ENCODE data around the gene PRPF31. TPM values are rescaled to one million over a fixed set of nuclear protein-coding genes. Genes with fewer than 3 reads are reported as not detected.
"Not testable (repeated sequence)": the region's sequence is repeated elsewhere in the genome, so short reads cannot be mapped to it uniquely, and the experiment has no call there.

Gene PRPF31
- total RNA-seq, 1 experiment from 2014 or later = 109 TPM

DNA sequence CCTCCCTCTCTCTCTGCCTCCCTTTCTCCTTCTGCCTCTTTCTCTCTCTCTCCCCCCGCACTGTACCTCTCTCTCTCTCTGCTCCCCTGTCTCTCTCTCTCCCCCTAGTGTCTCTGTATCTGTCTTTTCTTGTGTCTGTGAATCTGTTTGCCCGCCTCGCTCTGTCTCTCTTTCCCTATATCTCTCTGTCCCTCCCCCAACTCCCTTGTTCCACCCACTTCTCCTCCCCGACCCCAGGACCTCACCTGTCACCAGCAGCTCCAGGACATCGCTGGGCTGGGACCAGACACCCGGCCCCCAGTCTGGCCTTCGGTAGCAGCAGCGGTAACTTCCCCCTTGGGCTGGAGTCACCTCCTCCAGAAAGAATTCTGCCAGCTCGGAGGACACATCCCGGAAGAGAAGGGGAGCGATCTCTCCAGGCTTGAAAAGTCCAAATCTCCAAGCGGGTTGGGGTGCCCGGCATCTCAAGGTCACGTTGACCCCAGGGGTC is 18.9 kb upstream of the PRPF31 start:
- intact Hi-C loops (cut with micrococcal nuclease; ENCODE audit: unreplicated experiment) = no loop called here

DNA sequence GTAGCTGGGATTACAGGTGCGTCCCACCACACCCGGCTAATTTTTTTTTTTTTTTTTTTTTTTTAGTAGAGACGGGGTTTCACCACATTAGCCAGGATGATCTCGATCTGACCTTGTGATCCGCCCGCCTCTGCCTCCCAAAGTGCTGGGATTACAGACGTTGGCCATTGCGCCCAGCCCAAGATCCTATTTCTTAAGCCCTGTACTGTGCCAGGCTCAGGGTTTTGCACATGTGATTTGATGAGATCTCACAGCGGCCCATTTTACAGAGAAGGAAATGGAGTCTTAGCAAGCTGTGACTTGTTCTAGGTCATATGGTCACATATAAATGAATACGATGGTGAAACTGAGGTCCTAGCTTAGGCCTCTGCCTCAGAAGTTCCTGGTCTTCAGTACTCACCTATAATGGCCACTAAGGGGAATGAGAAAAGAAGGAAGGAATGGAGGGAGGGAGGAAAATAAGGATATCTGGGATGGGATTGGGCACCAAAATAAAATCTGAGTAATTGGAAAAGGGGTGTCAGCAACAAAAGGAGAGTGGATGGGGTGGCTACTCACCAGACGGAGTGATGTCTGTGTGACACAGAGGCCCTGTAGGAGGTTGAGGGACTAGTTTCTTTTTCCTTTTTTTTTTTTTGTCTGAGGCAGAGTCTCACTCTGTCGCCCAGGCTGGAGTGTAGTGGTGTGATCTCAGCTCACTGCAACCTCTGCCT is 16.2 kb upstream of the PRPF31 start:
- H3K9me3 ChIP-seq (ENCODE audit: low read depth, low read length, poor library complexity, severe bottlenecking) = no peaks in the 10 kb centered on the region
- DNase-seq (ENCODE audit: low spot score) = no peak
- ChIA-PET POLR2A (ENCODE audit: low non-redundant PET) (no interaction called here), CTCF (interaction anchor here (1.2 kb wide), 2 partner anchors 69 kb away, joined by 3 read pairs; no protein-coding TSS in a partner anchor)
- H3K36me3 ChIP-seq (ENCODE audit: insufficient read depth, low read length, poor library complexity, severe bottlenecking) = no peaks in the 10 kb centered on the region
- intact Hi-C loops (cut with micrococcal nuclease; ENCODE audit: unreplicated experiment) = no loop called here
- no peaks in the 10 kb centered on the region for H3K27me3 ChIP-seq (replicated peaks; ENCODE audit: insufficient read depth, low read depth, low read length, poor library complexity)
- TF ChIP-seq, protein P1, sequence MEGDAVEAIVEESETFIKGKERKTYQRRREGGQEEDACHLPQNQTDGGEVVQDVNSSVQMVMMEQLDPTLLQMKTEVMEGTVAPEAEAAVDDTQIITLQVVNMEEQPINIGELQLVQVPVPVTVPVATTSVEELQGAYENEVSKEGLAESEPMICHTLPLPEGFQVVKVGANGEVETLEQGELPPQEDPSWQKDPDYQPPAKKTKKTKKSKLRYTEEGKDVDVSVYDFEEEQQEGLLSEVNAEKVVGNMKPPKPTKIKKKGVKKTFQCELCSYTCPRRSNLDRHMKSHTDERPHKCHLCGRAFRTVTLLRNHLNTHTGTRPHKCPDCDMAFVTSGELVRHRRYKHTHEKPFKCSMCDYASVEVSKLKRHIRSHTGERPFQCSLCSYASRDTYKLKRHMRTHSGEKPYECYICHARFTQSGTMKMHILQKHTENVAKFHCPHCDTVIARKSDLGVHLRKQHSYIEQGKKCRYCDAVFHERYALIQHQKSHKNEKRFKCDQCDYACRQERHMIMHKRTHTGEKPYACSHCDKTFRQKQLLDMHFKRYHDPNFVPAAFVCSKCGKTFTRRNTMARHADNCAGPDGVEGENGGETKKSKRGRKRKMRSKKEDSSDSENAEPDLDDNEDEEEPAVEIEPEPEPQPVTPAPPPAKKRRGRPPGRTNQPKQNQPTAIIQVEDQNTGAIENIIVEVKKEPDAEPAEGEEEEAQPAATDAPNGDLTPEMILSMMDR (conservative IDR thresholded peaks at IDR 0.05; ENCODE audit: low read depth, low read length) = no peak
- no peak for TF ChIP-seq EZH2 (IDR thresholded peaks at IDR 0.05; ENCODE audit: borderline replicate concordance, low read depth, low read length, poor library complexity, severe bottlenecking)
- no TSS peak for BruUV-seq (replicated peaks)
- no peak overlapping the region for H3K4me3 ChIP-seq (ENCODE audit: low read depth, low read length, poor library complexity, severe bottlenecking)
- no peak overlapping the region for H3K27ac ChIP-seq (ENCODE audit: low read depth, low read length, poor library complexity, severe bottlenecking)
- H3K4me1 ChIP-seq (ENCODE audit: insufficient read depth, low read length, poor library complexity, severe bottlenecking) = peaks cover 5% of the 10 kb centered on the region

More for the DNA sequence above, 18.9 kb upstream of the PRPF31 start:
- DNase-seq (ENCODE audit: low spot score) = peak; percentile 54
- ChIA-PET POLR2A (ENCODE audit: low non-redundant PET) (no interaction called here), CTCF (no interaction called here)
- Histone ChIP-seq H3K27me3 (replicated peaks; ENCODE audit: insufficient read depth, low read depth, low read length, poor library complexity) (no peaks in the 10 kb centered on the region), H3K36me3 (ENCODE audit: insufficient read depth, low read length, poor library complexity, severe bottlenecking) (no peaks in the 10 kb centered on the region), H3K4me3 (ENCODE audit: low read depth, low read length, poor library complexity, severe bottlenecking) (peak overlapping the region; percentile 32), H3K9me3 (ENCODE audit: low read depth, low read length, poor library complexity, severe bottlenecking) (peaks cover 3% of the 10 kb centered on the region), H3K27ac (ENCODE audit: low read depth, low read length, poor library complexity, severe bottlenecking) (no peak overlapping the region), H3K4me1 (ENCODE audit: insufficient read depth, low read length, poor library complexity, severe bottlenecking) (peaks cover 5% of the 10 kb centered on the region)
- no peak for TF ChIP-seq EZH2 (IDR thresholded peaks at IDR 0.05; ENCODE audit: borderline replicate concordance, low read depth, low read length, poor library complexity, severe bottlenecking)
- TF ChIP-seq, protein P1 (conservative IDR thresholded peaks at IDR 0.05; ENCODE audit: low read depth, low read length) = peak; percentile 49
- BruUV-seq (replicated peaks) = no TSS peak

DNA sequence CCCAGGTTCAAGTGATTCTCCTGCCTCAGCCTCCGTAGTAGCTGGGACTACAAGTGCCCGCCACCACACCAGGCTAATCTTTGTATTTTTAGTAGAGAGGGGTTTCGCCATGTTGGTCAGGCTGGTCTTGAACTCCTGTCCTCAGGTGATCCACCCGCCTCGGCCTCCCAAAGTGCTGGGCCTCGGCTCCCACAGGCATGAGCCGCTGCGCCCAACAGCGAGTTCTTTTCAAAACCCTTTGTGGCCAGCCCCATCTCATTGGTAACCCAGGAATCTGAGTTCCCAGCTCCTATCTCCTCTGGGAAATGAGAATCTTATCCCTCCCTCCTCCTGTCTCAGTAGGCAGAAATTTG is 15.7 kb upstream of the PRPF31 start:
- POLR2A ChIA-PET (ENCODE audit: low non-redundant PET); intact Hi-C loops (cut with micrococcal nuclease; ENCODE audit: unreplicated experiment); H3K9me3 ChIP-seq (ENCODE audit: low read depth, low read length, poor library complexity, severe bottlenecking); BruUV-seq (replicated peaks); H3K4me3 ChIP-seq (ENCODE audit: low read depth, low read length, poor library complexity, severe bottlenecking); H3K27ac ChIP-seq (ENCODE audit: low read depth, low read length, poor library complexity, severe bottlenecking); H3K27me3 ChIP-seq (replicated peaks; ENCODE audit: insufficient read depth, low read depth, low read length, poor library complexity); H3K36me3 ChIP-seq (ENCODE audit: insufficient read depth, low read length, poor library complexity, severe bottlenecking); H3K4me1 ChIP-seq (ENCODE audit: insufficient read depth, low read length, poor library complexity, severe bottlenecking); DNase-seq (ENCODE audit: low spot score): not testable (repeated sequence)
- CTCF ChIA-PET = interaction anchor here (1.2 kb wide), 1 partner anchor 69 kb away, joined by 3 read pairs; no protein-coding TSS in a partner anchor

DNA sequence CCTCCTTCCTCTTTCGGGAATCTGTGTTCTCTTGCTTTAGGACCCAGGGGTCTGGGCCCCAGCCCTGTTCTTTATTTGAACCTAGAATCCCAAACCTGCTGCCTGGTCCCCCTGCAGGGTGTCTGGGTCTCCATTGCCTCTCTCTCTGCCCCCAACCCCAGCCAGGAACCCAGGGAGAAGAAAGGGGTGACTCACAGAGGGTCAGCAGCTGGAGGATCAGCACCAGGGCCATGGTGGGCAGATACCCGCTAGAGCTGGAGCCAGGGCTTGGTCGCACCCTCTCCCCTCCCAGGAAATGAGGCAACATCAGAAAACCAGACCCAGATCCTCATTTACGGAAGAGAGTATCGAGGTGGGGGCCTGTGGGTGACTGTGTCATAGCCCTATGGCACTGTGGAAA is 15.0 kb upstream of the PRPF31 start, which contains the start of gene OSCAR:
Gene OSCAR, minus strand, starts transcription at position 243 of the 400 bp plus-strand sequence. Its CDS starts 11 bp downstream, at position 232.
- TF ChIP-seq, protein P1 (conservative IDR thresholded peaks at IDR 0.05; ENCODE audit: low read depth, low read length) = no peak
- TF ChIP-seq EZH2 (IDR thresholded peaks at IDR 0.05; ENCODE audit: borderline replicate concordance, low read depth, low read length, poor library complexity, severe bottlenecking) = no peak
- no peaks in the 10 kb centered on the region for H3K9me3 ChIP-seq (ENCODE audit: low read depth, low read length, poor library complexity, severe bottlenecking)
- intact Hi-C loops (cut with micrococcal nuclease; ENCODE audit: unreplicated experiment) = no loop called here
- H3K36me3 ChIP-seq (ENCODE audit: insufficient read depth, low read length, poor library complexity, severe bottlenecking) = peaks cover 4% of the 10 kb centered on the region
- BruUV-seq (replicated peaks) = no TSS peak
- CTCF ChIA-PET = interaction anchor here (1.2 kb wide), 1 partner anchor 70 kb away, joined by 3 read pairs; no protein-coding TSS in a partner anchor
- POLR2A ChIA-PET (ENCODE audit: low non-redundant PET) = no interaction called here
- H3K4me3 ChIP-seq (ENCODE audit: low read depth, low read length, poor library complexity, severe bottlenecking) = no peak within 1 kb of the TSS
- no peaks in the 10 kb centered on the region for H3K27me3 ChIP-seq (replicated peaks; ENCODE audit: insufficient read depth, low read depth, low read length, poor library complexity)
- peaks cover 2% of the 10 kb centered on the region for H3K4me1 ChIP-seq (ENCODE audit: insufficient read depth, low read length, poor library complexity, severe bottlenecking)
- DNase-seq (ENCODE audit: low spot score) = no peak
- no peak within 1 kb of the TSS for H3K27ac ChIP-seq (ENCODE audit: low read depth, low read length, poor library complexity, severe bottlenecking)

Data from A673 (cell line).